GM12872 (cell line): Measurements from ENCODE around the gene IPPK.

Experiments
- CTCF ChIP-seq: IDR thresholded peaks from 3 replicates; pipeline ENCODE4 v1.5.1; 2011; ENCODE audit warnings: low read depth, mild to moderate bottlenecking, low read length, moderate library complexity; ENCODE audit not compliant: insufficient read depth

The IPPK gene

GRCh38 chr9:92685022-92685421, 15.1 kb upstream of the IPPK start:
- TF ChIP-seq CTCF, result no peak

- no peak for TF ChIP-seq CTCF
These were observed 12.3 kb upstream of the IPPK start for GRCh38 chr9:92682269-92682668.

GRCh38 chr9:92680166-92681119, 10.5 kb upstream of the IPPK start:
- no peak for TF ChIP-seq CTCF

- TF ChIP-seq CTCF, result no peak
These were observed 9.7 kb upstream of the IPPK start for GRCh38 chr9:92679413-92680165.

GRCh38 chr9:92671323-92671722, 1.4 kb upstream of the IPPK start:
- no peak for TF ChIP-seq CTCF

- no peak for TF ChIP-seq CTCF
These were observed 423 bp downstream of the IPPK start for GRCh38 chr9:92669527-92669889.

GRCh38 chr9:92668746-92669526, 995 bp downstream of the IPPK start:
- no peak for TF ChIP-seq CTCF
